Fibroblast of skin of left biceps (primary cell): ENCODE results near the gene RGS3.
"Not testable (repeated sequence)": the region's sequence is repeated elsewhere in the genome, so short reads cannot be mapped to it uniquely, and the experiment has no call there.

Experiments
- DNase-seq, 2 experiments: peaks; one replicate each; pipeline ENCODE4 v3.0.0-alpha.2; 2013; ENCODE audit warnings: low read depth in 2 of 2

Gene RGS3

DNA sequence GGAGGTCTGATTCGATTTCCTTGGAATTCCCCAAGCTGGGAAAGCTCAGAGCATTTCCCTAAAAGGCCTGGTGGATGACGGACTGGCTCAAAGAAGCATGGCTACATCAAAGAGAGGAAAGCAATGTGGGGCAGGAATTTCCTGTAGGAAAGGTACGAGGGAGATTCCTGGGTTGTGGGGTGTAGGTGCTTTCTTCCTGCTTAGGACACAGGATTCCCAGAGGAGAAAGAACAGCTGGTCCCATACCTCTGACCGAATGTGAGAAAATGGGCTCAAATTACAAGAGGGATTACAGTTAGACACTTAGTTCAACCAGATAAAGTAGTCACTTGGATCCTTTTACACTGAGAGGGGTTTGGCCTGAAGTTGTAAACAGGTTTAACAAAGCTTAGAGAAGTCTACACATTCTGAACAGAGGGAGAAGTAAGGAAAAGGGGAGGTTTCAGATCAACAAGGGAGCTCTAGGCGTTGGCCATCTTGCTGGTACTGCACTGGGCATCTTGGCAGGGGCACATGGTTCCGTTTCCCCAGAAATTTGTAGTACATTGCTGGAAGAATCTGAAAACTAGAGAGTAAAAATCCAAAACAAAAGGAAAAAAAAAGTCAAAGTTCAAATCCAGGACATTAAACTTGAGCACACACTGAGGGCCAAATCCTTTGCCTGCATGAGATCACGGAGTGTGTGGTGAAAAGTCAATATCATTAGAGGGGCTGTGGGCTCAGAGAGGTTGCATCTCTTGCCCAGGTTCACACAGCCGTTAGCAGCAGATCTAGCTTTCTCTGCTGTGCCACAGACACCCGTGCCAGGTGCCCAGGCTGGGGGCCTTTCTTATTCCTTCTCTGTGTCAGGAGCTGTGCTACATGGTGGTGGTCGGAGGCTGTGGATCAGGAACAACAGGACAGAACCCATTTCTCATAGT, 171.3 kb downstream of the RGS3 start:
- DNase-seq: no peak

GRCh38 chr9:113635586-113635985, 172.1 kb downstream of the RGS3 start:
- no peak for DNase-seq

DNA sequence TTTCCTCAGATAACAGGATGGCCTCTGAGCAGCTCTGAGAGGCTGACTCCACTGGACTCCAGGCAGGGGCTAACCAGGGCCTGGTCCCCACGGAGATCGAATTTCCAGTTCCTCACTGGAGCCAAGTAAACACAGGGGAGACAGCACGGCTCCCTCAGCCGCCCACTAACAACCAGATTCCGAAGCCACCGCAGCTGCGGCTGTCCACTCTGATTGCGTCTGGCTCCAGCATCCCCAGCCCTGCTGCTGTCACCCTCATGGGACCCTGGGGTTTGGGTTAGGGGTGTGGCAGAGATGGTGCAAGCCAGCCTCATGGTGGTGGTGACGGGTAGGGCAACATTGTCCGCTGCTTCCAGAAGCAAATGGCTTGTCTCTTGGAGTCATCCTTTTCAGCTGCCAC, 172.6 kb downstream of the RGS3 start:
- no peak for DNase-seq

GRCh38 chr9:113636693-113637092, 173.2 kb downstream of the RGS3 start:
- DNase-seq: no peak

- no peak for DNase-seq
Observed at GRCh38 chr9:113638490-113638889, 175.0 kb downstream of the RGS3 start.

- no peak for DNase-seq
Observed at GRCh38 chr9:113638897-113639296, 175.4 kb downstream of the RGS3 start.

DNA sequence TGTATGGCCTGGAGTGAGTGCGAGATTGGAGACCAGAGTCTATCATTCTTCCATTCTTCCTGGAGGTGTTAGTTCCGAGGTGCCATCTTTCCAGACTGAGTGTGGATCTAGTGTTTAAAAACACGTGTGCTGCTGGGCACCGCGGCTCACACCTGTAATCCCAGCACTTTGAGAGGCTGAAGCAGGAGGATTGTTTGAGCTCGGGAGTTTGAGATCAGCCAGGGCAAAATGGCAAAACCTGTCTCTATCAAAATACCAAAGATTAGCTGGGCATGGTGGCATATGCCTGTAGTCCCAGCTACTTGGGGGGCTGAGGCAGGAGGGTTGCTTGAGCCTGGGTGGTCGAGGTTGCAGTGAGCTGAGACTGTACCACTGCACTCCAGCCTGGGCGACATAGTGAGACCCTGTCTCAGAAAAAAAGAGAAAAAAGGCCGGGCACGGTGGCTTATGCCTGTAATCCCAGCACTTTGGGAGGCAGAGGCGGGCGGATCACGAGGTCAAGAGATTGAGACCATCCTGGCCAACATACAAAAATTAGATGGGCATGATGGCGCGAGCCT, 176.0 kb downstream of the RGS3 start:
- DNase-seq: not testable (repeated sequence)

DNA sequence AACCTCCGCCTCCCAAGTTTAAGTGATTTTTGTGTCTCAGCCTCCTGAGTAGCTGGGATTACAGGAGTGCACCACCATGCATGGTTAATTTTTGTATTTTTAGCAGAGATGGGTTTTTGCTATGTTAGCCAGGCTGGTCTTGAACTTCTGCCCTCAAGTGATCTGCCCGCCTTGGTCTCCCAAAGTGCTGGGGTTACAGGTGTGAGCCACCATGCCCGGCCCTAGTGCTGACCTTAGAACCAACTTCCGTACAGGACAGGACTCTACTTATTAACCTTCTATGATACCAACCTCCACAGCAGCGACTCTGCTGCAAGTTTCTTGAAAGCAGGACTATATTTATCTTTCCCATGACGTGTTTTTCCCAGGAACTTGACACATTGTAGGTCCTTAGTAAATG, 176.9 kb downstream of the RGS3 start:
- no peak for DNase-seq

DNA sequence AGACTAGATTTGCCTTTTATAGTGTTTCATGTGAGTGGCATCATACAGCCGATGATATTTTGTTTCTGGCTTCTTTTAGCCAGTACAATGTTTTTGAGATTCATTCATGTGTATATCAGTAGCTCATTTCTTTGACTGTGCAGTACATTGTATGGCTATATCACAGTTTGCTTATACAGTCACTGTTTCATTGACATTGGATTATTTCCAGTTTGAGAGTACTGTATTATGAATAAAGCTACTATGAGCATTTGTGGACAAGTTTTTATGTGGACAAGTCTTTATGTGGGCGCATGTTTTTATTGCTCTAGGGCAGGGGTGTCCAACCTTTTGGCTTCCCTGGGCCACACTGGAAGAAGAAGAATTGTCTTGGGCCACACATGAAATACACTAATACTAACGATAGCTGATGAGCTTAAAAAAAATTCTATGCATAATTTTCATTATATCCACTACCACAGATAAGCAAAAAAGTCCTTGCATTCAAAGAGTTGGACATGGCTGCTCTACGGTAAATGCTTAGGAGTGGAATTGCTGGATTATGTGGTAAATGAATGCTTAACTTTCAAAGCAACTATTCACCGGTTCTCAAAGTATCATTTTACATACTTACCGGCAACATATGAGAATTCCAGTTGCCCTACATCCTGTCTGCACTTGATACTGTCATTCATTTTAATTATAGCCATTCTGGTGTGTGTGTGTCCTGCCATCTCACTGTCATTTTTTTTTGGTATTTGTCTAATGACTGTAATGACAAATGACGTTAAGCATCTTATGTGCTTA, 177.8 kb downstream of the RGS3 start:
- no peak for DNase-seq

DNA sequence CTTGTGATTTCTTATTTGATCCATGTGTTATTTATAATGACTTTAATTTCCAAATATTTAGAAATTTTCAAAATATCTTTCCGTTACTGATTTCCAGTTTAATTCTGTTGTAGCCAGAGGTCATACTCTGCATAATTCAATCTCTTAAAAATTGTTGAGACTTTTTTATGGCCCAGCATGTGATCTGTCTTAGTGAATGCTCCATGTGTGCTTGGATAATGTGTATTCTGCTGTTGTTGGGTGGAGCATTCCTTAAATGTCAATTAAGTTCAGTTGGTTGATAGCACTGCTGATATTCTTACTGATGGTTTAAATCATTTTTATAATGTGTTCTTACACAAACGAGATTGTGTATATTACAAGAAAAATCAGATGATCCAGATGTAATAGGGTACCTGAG, 180.8 kb downstream of the RGS3 start:
- no peak for DNase-seq

GRCh38 chr9:113645227-113645977, 181.9 kb downstream of the RGS3 start:
- DNase-seq: no peak

DNA sequence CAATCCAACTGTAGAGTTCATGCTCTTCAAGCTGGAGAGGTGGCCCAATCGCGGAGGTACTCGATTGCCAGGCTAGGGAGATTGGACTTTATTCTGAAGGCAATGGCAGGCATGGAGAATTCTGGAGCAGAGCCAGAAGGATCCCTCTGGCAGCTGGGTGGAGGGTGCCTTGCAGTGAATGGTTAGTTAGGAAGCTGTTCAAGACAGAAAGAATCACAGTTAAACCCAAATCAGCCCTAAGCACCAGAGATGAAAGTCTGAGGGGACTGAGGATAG, 182.4 kb downstream of the RGS3 start:
- no peak for DNase-seq

DNA sequence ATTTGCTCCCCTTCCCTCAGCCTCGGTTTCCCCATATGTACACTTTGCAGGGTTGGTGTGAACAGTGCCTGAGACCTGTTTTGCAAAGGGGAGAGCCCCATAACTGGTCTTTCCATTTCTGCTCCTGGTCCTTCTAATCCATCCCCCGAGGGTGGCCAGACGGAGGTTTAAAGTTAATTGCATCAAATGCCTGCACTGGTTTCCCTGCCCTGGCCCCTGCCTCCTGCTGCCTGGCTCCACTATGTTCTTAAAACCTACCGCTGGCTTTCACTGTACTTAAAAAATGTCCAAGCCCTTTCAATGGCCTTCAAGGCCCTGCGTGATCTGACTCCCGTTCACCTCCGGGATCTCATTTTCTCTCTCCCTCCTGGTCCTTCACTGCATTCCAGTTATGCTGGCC, 183.0 kb downstream of the RGS3 start:
- DNase-seq: no peak
